ENCODE measurements around the gene FLNC.

FLNC gene

DNA sequence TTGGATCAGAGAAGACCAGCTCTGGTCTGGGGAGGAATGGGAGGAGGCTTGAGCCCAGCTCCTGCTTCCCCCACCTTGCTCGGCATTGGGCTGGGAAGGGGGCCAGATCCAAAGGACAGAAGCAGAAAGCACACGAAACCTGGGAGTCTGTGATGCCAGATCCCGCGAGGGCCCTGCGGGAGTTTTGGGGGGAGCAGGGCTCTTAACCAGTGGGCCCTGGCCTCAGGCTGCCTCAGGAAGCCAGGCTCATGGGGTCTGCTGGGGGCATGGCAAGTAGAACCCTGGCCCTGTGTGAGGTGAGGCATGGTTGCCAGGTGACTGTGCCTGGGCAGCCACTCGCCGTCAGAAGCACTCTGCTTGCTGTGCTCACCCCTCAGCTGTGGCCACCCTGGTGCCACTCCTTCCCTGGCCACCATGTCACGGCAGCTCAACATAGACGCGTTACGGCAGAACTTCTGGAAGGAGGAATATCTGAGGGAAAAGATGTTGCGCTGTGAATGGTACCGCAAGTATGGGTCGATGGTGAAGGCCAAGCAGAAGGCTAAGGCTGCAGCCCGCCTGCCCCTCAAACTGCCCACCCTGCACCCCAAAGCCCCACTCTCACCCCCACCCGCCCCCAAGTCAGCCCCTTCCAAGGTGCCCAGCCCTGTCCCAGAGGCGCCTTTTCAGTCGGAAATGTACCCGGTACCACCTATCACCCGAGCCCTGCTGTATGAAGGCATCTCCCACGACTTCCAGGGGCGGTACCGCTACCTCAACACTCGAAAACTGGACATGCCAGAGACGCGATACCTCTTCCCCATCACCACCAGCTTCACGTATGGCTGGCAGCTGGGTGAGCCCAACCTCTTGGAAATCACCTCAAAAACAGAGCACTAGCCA is 36.0 kb downstream of the FLNC start:
- DNase-seq = no peak

DNA sequence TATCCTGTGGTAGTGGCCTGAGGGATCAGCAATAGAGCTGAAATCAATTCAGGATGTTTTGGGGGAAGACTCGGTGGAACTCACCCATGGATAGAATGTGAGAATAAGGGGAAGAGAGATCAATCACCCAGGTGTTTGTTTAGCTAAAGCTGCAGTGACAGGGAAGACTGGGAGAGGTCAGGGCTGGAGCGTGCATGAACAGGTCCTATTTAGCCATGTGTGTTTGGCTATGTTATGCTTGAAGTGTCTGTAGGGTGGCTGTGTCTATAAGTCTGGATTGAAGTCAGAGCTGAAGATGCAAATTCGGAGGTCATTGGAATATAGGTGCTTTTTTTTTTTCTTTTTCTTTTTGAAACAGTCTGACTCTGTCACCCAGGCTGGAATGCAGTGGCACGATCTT is 37.0 kb downstream of the FLNC start:
- DNase-seq = no peak

DNA sequence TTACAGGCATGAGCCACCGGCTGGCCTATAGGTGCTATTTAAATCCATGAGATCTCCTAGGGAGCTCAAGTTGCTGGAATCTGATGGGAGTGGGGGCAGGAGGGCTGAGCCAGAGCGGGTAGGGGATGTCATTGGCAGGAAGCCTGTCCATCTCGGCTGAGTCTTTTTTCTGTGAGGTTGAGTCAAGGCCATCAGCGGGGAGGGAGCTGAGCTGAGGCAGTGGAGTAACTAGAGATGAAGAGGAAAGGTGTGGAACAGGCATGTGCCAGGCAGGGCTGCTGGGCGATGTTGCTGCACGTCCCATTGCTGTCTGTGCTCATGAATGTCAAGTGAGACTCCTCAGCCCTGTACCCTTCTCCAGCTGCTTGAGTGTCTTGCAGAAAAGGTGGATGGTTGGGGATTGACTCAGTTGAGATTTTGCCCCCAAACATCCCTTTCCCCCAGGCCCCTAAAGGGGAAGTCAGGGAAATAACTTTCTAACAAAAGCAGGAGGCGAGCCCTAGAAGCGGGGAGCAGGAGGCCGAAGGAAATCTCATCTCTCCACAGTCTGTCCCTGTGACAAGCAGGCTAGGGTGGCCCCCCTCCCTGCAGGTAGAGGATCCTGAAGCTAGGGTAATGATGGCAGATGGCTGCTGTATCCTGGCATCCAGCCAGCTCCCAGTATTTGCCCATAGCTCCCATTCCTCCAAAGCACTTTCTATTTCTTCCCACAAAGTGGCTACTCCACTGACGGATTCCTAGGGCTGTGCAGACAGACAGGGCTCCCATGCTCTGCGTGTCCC is 37.8 kb downstream of the FLNC start:
- DNase-seq = no peak

DNA sequence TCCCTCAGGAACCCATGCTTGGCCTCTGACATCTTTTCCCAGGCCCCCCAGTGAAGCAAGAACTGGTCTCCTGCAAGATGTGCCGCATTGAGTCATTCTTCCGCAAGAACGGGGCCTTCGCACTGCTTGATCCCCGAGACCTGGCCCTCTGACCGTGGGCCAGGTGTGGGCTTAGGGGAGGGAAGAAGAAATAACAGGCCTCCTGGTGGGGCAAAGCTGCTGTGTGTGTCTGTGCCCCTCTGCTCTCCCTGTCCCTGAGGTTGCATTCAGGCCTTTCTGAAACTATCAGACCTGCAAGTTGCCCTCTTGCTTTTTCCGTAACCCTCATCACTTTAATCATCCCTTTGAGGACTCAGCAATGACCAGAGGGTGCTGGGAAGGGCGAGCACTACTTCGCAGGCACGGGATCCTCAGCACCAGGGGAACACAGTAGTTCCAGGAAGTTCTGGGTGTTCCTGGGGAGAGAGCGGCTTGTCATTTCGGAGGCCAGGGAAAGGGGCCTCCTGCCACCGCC is 38.5 kb downstream of the FLNC start:
- DNase-seq = no peak

DNA sequence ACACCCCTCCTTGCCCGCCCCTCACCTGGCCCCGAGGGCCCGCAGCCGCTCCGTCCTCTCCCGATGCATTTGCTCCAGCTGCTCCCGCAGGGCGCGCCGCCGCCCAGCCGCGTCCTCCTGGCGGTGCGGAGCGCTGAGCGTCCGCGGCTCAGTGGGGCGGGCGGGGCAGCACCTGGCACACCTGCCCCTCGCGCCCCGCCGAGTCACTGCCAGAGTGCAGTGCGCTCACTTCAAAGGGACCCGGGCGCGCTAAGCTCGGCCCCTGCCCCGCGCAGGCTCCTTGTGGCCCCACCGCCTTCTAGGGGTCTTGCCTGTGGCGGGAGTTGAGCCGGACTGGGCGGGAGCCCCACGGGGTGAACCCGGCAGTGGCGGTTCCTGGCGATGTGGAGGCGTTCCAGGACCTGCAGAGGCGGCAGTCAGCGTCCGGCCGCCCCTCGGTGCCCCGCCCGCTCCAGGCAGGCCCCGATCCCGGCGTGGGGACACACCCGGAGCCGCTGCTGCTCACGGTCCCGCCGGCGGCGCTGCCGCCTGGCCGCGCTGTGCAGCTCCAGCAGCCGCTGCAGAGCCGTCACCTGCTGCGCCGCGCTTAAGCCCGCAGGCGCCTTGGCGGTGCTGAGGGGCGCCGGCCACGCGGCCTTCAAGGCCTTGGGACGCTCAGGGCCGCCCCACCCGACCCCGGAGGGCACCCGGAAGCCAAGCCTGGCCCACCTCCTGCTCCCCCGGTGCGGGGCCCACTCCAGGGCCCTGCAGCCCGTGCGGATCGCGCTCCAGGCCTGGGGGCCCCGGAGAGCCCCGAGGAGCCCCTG is 39.1 kb downstream of the FLNC start:
- DNase-seq = no peak

DNA sequence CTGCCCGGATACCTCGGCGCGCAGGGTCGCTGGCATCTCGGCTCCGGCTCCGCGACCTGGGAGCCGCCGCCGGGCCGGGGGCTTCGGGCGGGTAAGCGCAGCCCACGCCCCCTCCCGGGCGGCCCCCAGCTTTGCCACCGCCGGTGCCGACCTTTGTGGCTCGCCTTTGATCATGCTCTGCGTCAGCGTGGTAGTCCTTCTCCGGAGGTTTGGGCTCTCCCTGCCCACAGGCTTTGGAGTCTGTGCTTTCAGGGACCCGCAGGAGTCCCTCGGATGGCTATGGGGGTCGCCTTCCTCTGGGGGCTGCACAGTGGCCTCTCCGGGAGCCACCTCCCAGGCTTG is 39.7 kb downstream of the FLNC start:
- no peak for DNase-seq

DNA sequence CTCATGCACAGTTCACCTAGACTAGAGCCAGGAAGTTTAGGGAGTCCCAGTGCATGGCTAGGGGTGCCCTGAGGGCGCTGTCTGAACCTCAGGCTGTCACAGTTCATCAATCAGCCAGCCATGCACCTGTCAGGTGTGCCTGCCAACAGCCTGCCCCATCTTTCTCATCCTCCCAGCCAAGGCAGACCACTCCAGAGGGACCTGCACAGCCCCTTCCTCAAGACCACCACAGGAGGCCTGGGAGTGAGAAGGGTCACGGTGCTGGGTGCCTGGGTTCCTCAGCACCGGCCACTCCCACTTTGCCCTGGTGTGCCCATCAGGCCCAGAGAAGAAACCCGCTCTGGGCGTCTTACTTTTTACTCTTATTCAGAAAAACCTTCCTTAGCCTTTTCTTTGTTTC is 40.8 kb downstream of the FLNC start:
- no peak for DNase-seq

DNA sequence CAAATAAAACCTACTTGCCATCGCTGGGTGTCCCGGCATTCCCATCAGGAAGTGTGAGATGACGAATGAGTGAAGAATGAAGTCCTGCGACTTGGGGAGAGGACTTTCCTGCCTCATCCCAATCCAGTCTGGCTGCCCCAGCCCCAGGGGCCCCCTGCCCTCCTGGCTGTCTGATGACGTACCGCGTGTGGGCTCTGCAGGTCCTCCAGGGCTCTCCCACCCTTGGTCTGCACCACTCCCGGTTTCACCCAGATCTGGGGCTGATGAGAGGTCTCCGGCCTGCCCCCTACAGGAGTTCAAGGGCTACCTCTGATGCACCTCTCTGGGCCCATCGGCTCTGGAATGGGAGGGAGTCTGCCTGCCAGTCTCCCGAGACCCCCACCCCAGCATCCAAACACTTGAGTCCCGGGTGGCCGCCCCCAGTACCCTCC is 42.2 kb downstream of the FLNC start:
- DNase-seq = no peak

DNA sequence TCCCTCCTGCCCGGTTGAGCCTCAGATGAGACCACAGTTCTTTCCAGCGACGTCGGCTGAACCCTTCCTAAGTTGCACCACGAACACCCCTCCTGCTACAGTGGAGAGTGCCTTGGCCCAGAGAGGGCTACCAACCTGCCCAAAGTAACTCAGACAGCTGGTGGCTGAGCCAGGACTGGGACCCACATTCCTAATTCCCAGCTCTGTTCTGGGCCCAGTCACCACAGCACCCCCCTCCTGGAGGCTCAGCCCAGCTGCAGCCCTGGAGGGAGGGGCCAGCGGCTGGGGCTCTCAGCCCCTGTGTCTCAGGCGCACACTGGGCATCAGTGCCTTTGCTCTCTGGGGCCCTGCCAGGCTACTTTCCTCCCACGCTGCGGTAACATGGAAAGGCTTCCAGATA is 43.0 kb downstream of the FLNC start:
- DNase-seq = no peak

DNA sequence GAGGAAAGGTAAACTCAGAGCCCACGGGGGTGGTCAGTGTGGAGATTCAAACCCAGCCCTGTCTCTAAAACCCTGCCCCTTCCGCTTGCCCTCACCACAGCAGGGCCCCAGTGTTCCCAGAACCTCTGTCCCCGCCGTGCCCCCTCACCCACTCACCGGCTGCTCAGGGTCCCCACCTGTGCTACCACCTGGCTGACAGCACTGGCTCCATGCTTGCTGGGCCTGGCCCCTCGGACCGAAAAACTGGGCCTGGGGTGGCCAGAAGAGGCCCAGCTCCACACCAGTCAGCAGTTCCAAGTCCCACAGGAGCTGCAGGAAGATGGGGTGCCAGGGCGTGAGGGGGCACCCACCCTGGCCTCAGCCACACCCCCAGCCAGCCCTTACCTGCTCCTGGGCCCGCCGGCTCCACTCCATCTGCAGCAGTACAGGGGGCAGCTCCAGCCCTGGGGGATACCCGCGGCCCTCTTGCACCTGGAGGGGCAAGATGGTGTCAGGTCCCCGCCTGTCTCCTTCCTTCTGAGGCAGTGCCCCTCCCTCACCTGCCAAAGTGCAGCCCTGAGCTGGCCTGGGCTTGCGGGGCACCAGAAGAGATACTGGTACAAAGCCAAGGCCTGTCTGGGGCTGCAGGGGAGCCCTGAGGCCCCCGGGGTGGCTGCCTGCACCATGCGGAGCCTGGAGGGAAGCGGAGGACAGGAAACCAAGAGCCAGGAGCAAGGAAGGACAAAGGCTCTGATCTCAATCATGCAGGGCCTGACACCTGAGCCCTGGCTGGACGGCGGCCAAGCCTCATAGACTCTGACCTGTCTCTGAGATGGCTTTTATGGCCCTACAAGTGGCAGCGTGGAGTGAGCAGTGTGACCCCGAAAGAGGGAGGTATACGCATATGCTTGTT is 44.2 kb downstream of the FLNC start:
- DNase-seq = no peak

DNA sequence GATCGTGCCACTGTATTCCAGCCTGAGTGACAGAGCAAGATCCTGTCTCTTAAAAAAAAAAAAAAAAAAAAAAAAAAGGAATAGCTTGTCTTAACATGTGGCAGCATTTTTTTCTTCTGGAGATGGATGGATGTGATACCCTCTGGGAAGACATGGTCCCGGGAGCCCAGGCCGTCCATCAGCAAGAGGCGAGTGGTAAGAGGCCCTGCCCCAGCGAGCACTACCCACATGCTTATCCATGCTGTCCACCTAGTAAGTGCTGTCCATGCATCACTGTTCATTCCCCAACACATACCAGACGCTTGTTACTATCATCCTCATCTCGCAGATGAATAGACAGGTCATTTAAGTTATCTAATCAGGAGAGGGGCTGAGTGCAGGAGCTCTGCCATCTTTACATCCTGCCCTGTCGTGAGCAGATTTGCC is 45.3 kb downstream of the FLNC start:
- DNase-seq = no peak

DNA sequence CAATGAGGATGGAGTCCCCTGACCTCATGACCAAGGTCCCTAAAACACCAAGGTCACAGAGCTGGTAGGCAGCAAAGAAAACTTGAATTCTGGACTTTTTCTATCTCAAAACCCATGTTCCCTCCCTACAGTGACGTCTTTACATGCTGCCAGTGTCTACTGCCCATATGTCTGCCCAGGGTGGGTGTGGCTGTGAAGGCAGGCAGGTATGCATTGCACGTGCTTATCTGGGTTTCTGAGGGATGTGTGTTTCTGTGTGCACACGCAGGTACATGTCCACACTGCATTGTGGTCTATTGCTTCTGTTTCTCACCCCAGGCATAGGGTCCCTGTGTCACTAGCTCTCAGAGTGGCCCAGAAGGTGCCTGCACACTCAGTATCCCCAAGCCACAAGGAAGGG is 45.9 kb downstream of the FLNC start:
- DNase-seq = no peak

DNA sequence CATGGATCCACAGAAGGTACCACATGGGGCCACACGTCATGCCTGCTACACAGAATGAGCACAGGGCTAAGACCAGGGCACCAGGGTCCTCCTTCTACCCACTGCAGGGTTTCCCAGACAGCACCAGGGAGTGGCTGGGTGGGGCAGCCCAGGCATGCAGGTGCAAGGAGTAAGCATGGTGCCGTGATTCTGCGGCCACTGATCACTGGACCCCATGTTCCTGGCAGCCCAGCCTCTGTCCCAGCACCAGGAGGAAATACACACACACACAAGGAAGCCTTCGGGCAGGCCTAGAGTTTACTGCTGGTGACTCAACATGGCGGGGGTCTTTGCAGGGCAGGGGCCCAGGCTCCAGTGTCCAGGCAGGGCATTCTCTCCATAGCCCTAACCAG is 46.4 kb downstream of the FLNC start:
- no peak for DNase-seq

DNA sequence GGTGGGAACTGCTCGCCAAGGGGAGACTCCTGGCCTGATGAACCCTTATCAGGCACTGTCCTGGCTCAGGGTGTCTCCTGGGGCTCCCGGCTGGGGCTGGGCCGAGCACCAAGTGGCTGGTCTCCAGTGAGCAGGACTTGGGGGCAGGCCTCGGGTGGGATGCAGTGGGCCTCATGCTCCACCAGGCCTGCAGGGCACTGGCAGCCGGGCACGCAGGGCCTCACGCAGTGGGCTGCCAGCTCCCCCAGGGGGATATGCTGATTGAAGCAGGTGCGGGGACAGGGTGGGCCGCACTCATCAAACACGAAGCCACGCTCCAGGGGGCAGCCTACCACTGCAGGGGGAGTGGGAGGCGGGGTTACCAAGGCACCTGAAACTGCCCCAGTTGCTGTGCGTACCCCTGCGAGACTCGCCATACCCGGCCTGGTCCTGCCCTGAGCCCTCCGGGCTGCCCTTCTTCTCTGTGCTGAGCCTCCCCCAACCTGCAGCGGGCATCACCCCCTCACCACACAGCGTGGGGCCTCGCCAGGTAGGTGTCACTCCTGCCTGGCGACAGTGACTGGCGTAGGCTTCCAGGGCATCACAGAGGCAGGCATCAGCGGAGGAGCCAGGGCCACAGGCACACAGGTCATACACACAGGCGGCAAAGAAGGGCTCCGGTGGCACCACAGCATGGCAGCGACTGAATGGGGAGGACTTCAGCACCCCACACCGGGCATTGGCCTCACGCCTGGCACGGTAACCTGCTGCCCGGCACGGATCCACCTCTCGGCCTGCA is 47.0 kb downstream of the FLNC start:
- DNase-seq = no peak

DNA sequence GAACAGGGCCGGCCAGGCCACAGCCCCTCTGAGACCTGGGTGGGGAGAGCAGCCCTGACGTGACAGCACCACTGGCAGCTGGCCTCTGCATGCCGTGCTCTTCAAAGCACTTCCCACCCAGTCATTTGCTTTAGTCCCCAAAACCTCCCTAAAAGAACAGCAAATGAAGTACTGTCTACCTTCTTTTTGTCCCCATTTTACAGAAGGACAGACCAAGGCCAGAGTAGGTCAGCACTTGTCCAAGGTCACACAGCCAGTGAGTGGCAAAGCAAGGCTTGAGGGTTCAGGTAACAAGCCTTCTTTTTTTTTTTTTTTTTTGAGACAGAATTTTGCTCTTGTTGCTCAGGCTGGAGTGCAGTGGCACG is 47.5 kb downstream of the FLNC start:
- DNase-seq = no peak

DNA sequence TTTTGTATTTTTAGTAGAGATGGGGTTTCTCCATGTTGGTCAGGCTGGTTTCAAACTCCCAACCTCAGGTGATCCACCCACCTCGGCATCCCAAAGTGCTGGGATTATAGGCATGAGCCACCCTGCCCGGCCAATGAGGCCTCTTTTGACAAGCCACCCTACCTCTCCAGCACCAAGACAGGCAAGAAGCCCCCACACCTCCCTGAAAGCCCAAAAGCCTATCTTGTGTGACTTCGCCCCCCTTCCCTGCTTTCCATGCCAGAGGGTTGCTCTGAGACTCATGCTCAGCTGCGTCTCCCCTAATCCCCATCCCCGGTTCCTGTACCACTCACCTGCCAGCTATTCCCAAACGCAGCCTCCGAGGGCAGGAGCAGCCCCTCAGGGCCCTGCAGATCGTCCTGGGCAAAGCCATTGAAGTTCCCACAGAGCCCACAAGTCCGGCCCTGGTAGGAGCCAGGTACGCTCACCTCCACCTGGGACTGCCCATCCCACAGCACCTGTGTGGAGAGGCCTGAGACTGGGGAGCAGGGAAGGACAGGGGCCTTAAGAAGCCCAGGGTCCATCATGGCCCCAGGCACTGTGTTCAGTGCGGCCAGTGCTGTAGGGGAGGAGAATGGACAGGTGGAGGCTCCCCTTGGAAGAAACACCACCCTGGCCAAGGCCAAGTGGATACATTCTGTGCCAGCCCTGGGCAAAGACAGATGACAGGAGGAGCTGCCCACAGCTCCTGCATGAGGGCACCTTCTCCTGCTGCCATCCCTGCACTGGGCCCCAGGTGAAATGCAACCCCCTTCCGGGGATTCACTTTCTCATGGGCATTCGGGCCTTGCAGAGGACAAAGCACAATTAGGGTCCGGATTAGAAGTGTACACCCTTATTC is 48.3 kb downstream of the FLNC start:
- DNase-seq = no peak

DNA sequence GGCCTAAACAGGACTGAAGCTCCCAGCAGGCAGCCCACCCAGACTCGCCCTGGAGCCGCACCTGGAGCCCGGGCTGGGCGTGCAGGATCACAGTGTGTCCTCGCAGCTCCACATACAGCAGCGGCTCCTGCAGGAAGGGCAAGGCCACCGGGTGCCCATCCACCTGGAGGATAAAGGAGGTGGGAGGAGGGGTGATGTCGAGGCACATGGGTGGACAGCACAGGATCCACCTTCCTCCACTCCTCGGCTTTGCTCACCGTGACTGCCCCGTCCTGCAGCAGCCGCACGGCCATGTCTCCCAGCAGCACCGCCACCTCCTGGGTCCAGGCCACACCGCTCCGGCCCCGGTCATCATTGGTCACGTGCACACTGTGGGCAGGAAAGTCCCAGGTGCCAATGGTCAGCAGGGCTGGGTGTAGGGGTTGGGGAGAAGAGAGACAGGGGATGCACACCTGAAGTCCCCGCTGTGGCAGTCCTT is 49.3 kb downstream of the FLNC start:
- DNase-seq = no peak

DNA sequence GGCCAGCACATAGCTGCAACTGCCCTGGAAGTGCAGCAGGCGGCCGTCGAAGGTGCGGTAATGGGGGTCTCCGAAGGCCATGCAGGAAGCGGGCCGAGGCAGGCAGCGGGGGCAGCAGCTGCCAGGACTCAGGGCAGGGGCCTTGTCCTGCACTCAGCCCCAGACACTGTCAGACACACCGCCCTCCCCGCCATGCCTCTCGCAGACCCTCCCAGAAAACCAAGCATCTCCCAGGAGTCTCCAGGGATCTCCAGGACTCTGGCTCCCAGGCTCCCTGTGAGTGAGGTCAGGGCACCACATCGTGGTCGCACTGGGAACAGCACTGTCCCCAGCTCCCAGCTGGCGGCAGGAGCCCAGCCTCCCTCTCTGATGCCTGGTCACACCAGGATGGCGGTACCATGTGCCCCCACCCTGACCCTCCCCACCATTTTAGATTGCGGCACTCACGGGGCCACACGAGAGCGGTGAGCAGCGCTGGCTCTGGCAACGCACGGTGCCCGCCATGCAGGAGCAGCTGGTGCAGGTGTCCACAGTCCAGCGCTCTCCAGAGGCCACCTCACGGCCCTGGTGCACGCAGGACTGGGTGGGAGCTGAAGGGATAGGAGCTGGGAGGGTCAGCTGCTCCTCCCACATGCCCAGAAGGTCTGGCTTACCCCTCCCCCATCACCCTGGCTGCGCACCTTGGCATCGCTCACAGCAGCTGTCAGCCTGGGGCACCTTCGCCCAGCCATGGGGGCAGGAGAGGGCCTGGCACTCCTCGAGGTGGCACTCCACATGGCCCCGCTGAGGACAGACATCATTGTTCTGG is 49.9 kb downstream of the FLNC start:
- DNase-seq = no peak

DNA sequence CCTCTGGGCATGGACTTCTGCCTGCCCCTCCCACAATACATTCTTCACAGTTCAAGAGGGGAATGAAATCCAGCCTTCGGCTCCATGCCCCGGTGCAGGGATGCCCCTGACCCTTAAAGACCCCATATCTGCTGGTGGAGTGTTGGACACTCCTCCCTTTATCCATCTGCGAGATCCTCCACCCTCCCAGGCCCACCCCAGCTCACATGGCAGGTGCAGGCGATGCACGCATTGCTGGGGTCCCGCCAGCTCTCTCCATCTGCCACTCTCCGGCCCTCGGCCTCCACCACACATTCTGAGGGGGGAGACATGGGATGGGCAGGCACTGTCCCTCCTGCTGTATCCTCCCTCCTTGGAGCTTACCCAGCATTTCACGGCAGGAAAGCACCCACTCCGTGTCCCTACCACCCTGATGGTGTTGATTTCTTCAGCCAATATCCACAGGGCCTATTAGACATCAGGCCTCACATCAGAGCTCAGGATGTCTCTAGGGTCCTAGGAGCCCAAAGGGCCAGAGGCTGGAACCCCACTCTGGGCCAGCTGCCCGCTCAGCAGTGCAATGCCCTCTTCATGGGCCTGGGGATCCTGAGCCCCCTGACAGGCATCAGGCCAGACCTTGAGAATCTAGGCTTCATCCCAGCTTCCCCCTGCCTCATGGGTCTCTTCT is 50.7 kb downstream of the FLNC start:
- no peak for DNase-seq

All from GOT3 (cell line).